Heart left ventricle (tissue), 13 donors: Measurements from ENCODE around the gene IMMP2L.

ENCODE experiments used
- POLR2A ChIP-seq, 2 donors: fragments of 450-650 bp; IDR thresholded peaks; one replicate each; pipeline ENCODE4 v1.6.1; 2017; ENCODE audit warnings: antibody characterized with exemption in 2 of 2, mild to moderate bottlenecking in 2 of 2, moderate library complexity in 2 of 2
- TF ChIP-seq, protein P1 (sequence below), 12 donors: fragments of 200-600 bp; sonication (generic) in 4 of 12; IDR thresholded peaks; one replicate each; pipeline versions ENCODE4 v1.5.0 to v1.8.0; 2018 to 2022; ENCODE audit warnings: antibody characterized with exemption in 12 of 12, mild to moderate bottlenecking in 5 of 12
- donor health status: ischemic (EF 13 %, LVEDD 7.1; RV severe dilation, severe dysfunction).
- donor health status: DM: no; HTN: yes; CAD: no.
- donor health status: DM: no; HTN: no; CAD: no.
- donor health status: ischemic (EF 25% LVEDD 6.9; RV normal size, moderate dysfunction).
- donor health status: ischemic (EF 25% LVEDD 5.7; RV mildly dilated, moderate dysfunction).
- donor health status: ischemic (EF 35%, LVEDD 5.7; RV mildly dilated, moderate dysfunction).
- donor health status: nonischemic (EF 11% LVEDD 7.7; RV severe dilation, severe dysfunction).
- donor health status: DM: yes; HTN: yes; CAD: no.
- donor health status: PGD.
- donor health status: ischemic (EF 29% LVEDD 5.4; RV normal size, mild dysfunction).
- donor health status: nonischemic (EF 23%, LVEDD 6.1; RV moderate dilation, normal function).

DNA sequence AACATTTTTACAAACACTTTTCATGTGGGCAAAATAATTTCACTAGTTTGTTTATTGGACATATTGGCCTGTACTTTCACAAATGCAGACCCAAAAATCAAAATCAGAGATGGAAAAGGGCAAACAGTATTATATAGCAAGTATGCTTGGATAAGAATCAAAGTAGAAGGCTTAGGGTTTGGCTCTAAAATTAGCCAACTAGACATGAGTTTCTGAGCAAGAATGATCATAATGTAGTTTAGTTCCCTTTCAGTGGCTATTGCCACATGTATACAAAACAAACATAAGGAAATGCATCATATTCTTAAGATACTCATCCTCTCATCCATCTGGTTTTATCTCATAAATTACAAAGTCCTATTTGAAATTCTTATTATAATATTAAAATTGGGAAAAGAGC, 132.5 kb downstream of the IMMP2L start:
- TF ChIP-seq, protein P1, sequence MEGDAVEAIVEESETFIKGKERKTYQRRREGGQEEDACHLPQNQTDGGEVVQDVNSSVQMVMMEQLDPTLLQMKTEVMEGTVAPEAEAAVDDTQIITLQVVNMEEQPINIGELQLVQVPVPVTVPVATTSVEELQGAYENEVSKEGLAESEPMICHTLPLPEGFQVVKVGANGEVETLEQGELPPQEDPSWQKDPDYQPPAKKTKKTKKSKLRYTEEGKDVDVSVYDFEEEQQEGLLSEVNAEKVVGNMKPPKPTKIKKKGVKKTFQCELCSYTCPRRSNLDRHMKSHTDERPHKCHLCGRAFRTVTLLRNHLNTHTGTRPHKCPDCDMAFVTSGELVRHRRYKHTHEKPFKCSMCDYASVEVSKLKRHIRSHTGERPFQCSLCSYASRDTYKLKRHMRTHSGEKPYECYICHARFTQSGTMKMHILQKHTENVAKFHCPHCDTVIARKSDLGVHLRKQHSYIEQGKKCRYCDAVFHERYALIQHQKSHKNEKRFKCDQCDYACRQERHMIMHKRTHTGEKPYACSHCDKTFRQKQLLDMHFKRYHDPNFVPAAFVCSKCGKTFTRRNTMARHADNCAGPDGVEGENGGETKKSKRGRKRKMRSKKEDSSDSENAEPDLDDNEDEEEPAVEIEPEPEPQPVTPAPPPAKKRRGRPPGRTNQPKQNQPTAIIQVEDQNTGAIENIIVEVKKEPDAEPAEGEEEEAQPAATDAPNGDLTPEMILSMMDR (IDR thresholded peaks at IDR 0.05): no peak
- TF ChIP-seq POLR2A (IDR thresholded peaks at IDR 0.05): no peak
